HG02588 (cell line): ENCODE results near the gene REXO5.
A peak's percentile ranks its signal among the peaks of the same experiment; 100 is the strongest.
"Not testable (repeated sequence)": the region's sequence is repeated elsewhere in the genome, so short reads cannot be mapped to it uniquely, and the experiment has no call there.

ENCODE experiments used
- ATAC-seq: cut with Tn5 transposase; IDR thresholded peaks from one replicate; pipeline ENCODE4 v1.9.1; 2021; ENCODE audit warnings: mild to moderate bottlenecking, moderate library complexity; ENCODE audit not compliant: unreplicated experiment

Gene REXO5

GRCh38 chr16:20847550-20847949 lies 41.2 kb downstream of the REXO5 start:
- ATAC-seq: no peak

GRCh38 chr16:20849589-20850390 lies 43.5 kb downstream of the REXO5 start:
- ATAC-seq: no peak

GRCh38 chr16:20850981-20851380 lies 44.7 kb downstream of the REXO5 start:
- no peak for ATAC-seq

- no peak for ATAC-seq
These were observed 45.3 kb downstream of the REXO5 start for GRCh38 chr16:20851601-20852000.

- ATAC-seq: no peak
These were observed 46.8 kb downstream of the REXO5 start for GRCh38 chr16:20853143-20853542.

- ATAC-seq: no peak
These were observed 47.8 kb downstream of the REXO5 start for GRCh38 chr16:20853981-20854620.

GRCh38 chr16:20854963-20855362 lies 48.6 kb downstream of the REXO5 start:
- no peak for ATAC-seq

- ATAC-seq: no peak
These were observed 51.0 kb downstream of the REXO5 start for GRCh38 chr16:20857281-20857680.

GRCh38 chr16:20859229-20859628 lies 52.9 kb downstream of the REXO5 start:
- ATAC-seq: no peak

GRCh38 chr16:20859699-20860098 lies 53.4 kb downstream of the REXO5 start:
- ATAC-seq: no peak

GRCh38 chr16:20860361-20860760 lies 54.0 kb downstream of the REXO5 start:
- ATAC-seq: no peak

GRCh38 chr16:20860995-20861394 lies 54.7 kb downstream of the REXO5 start:
- not testable (repeated sequence) for ATAC-seq

- ATAC-seq: no peak
These were observed 56.0 kb downstream of the REXO5 start for GRCh38 chr16:20862162-20862960.

- not testable (repeated sequence) for ATAC-seq
These were observed 58.0 kb downstream of the REXO5 start for GRCh38 chr16:20864376-20864775.

GRCh38 chr16:20865420-20866131 lies 59.2 kb downstream of the REXO5 start:
- peak; percentile 81 for ATAC-seq

- ATAC-seq: no peak
These were observed 59.9 kb downstream of the REXO5 start for GRCh38 chr16:20866145-20866772.

GRCh38 chr16:20866801-20867200 lies 60.5 kb downstream of the REXO5 start:
- ATAC-seq: no peak

GRCh38 chr16:20867585-20867984 lies 61.3 kb downstream of the REXO5 start:
- ATAC-seq: no peak

- no peak for ATAC-seq
These were observed 62.6 kb downstream of the REXO5 start for GRCh38 chr16:20868890-20869289.

GRCh38 chr16:20870122-20870820 lies 63.9 kb downstream of the REXO5 start:
- no peak for ATAC-seq
